NCI-H446 (cell line): Measurements from ENCODE around the gene TMEM82.

Experiments
- DNase-seq, 2 experiments: peaks; one replicate each; lab custom pipeline; 2025; lab: John Stamatoyannopoulos, UW

Gene TMEM82

GRCh38 chr1:15788624-15789301 is 46.5 kb downstream of the TMEM82 start:
- no peak for DNase-seq

- DNase-seq: no peak
These were observed 53.8 kb downstream of the TMEM82 start for GRCh38 chr1:15796086-15796462.
